GM18507 (cell line): ENCODE measurements around the gene NR2E1.

Experiments used
- DNase-seq: peaks from one replicate; pipeline ENCODE4 v3.0.0; 2011; ENCODE audit warnings: low read depth; ENCODE audit not compliant: insufficient read length; ENCODE audit errors: extremely low spot score
- FAIRE-seq: peaks from 2 replicates; lab custom pipeline; 2011; peaks lifted over from hg19 to GRCh38; lab: Jason Lieb, UNC

NR2E1 gene

GRCh38 chr6:108169464-108170331 lies 3.9 kb downstream of the NR2E1 start:
- no peak for FAIRE-seq

GRCh38 chr6:108170332-108171290 lies 4.8 kb downstream of the NR2E1 start:
- FAIRE-seq (no peak), DNase-seq (no peak)

More at GRCh38 chr6:108169464-108170331, 3.9 kb downstream of the NR2E1 start:
- no peak for DNase-seq

- no peak for FAIRE-seq
- DNase-seq: no peak
These were observed 5.6 kb downstream of the NR2E1 start for GRCh38 chr6:108171291-108171917.

GRCh38 chr6:108171918-108172516 lies 6.2 kb downstream of the NR2E1 start:
- DNase-seq (no peak), FAIRE-seq (no peak)

GRCh38 chr6:108174371-108175175 lies 8.8 kb downstream of the NR2E1 start:
- FAIRE-seq: no peak
- DNase-seq: no peak

- DNase-seq (no peak), FAIRE-seq (no peak)
These were observed 9.4 kb downstream of the NR2E1 start for GRCh38 chr6:108175176-108175591.

- no peak for FAIRE-seq
- no peak for DNase-seq
These were observed 9.9 kb downstream of the NR2E1 start for GRCh38 chr6:108175592-108176279.

- FAIRE-seq (no peak), DNase-seq (no peak)
These were observed 10.7 kb downstream of the NR2E1 start for GRCh38 chr6:108176281-108177089.

- no peak for FAIRE-seq
- no peak for DNase-seq
These were observed 13.9 kb downstream of the NR2E1 start for GRCh38 chr6:108179741-108180140.

GRCh38 chr6:108180266-108180665 lies 14.4 kb downstream of the NR2E1 start:
- FAIRE-seq: no peak
- no peak for DNase-seq

- FAIRE-seq: no peak
- DNase-seq: no peak
These were observed 15.0 kb downstream of the NR2E1 start for GRCh38 chr6:108180776-108181175.

- no peak for DNase-seq
- no peak for FAIRE-seq
These were observed 20.4 kb downstream of the NR2E1 start for GRCh38 chr6:108186226-108186625.

- FAIRE-seq: no peak
- DNase-seq: no peak
These were observed 21.7 kb downstream of the NR2E1 start for GRCh38 chr6:108187519-108187918.

GRCh38 chr6:108193131-108193530 lies 27.3 kb downstream of the NR2E1 start:
- no peak for FAIRE-seq
- DNase-seq: no peak

- no peak for FAIRE-seq
- no peak for DNase-seq
These were observed 28.0 kb downstream of the NR2E1 start for GRCh38 chr6:108193835-108194234.

GRCh38 chr6:108194503-108194902 lies 28.7 kb downstream of the NR2E1 start:
- DNase-seq: no peak
- no peak for FAIRE-seq

- DNase-seq: no peak
- FAIRE-seq: no peak
These were observed 29.4 kb downstream of the NR2E1 start for GRCh38 chr6:108195209-108195608.
